HEK293 (cell line): ENCODE results near the gene ABHD4.

Experiments used
- CTCF ChIA-PET: fragments of 350-600 bp; formaldehyde crosslinking; extraction: SDS; loops from one replicate; lab custom pipeline; 2021; ENCODE audit warnings: antibody characterized with exemption; lab: Yijun Ruan, JAX
- POLR2A ChIA-PET: fragments of 300-600 bp; formaldehyde crosslinking; extraction: SDS; loops from one replicate; lab custom pipeline; 2020; ENCODE audit warnings: antibody characterized with exemption, inconsistent platforms; lab: Yijun Ruan, JAX
- H3K27ac ChIP-seq: fragments of 200-500 bp; sonication (Bioruptor generic); 2 replicates; pipeline ENCODE4 v1.5.1; 2014; ENCODE audit warnings: low read depth, low read length, control low read depth, inconsistent platforms; ENCODE audit errors: extremely low read depth
- H3K36me3 ChIP-seq, 2 experiments: fragments of 200-500 bp in 1 of 2; sonication (Bioruptor generic) in 1 of 2; 1 replicate in 1 of 2; 2 replicates in 1 of 2; pipeline ENCODE4 v1.5.1; 2014 to 2017; ENCODE audit warnings: inconsistent platforms in 2 of 2, low read length in 2 of 2; ENCODE audit not compliant: control insufficient read depth in 2 of 2, insufficient read depth in 1 of 2
- H3K4me1 ChIP-seq: fragments of 200-500 bp; sonication (Bioruptor generic); 2 replicates; pipeline ENCODE4 v1.5.1; 2014; ENCODE audit warnings: mild to moderate bottlenecking, low read length, inconsistent platforms; ENCODE audit not compliant: control insufficient read depth, insufficient read depth
- H3K4me3 ChIP-seq: 2 replicates; pipeline ENCODE4 v1.5.1; 2011; ENCODE audit warnings: low read depth, mild to moderate bottlenecking, control low read depth, low read length, moderate library complexity
- H3K9me3 ChIP-seq: fragments of 200-500 bp; sonication (Bioruptor generic); 2 replicates; pipeline ENCODE4 v1.5.1; 2014; ENCODE audit warnings: low read depth, low read length, inconsistent platforms; ENCODE audit not compliant: control insufficient read depth, insufficient read depth
- KLF1 ChIP-seq: fragments of 450-650 bp; formaldehyde crosslinking; IDR thresholded peaks from 2 replicates; pipeline ENCODE4 v1.5.1; 2016; ENCODE audit warnings: missing biosample characterization, missing genetic modification characterization
- KLF10 ChIP-seq: fragments of 450-650 bp; IDR thresholded peaks from 2 replicates; pipeline ENCODE4 v1.5.1; 2018; ENCODE audit warnings: missing biosample characterization, mild to moderate bottlenecking, missing genetic modification characterization
- MZF1 ChIP-seq: fragments of 450-650 bp; formaldehyde crosslinking; IDR thresholded peaks from 2 replicates; pipeline ENCODE4 v1.5.1; 2017; ENCODE audit warnings: missing biosample characterization, missing genetic modification characterization, borderline replicate concordance
- OSR2 ChIP-seq: fragments of 450-650 bp; formaldehyde crosslinking; IDR thresholded peaks from 2 replicates; pipeline ENCODE4 v1.5.1; 2016; ENCODE audit warnings: missing biosample characterization, missing genetic modification characterization
- SCRT2 ChIP-seq: fragments of 450-650 bp; formaldehyde crosslinking; IDR thresholded peaks from 2 replicates; pipeline ENCODE4 v1.5.1; 2016; ENCODE audit warnings: missing biosample characterization, missing genetic modification characterization
- ZBTB20 ChIP-seq: fragments of 450-650 bp; formaldehyde crosslinking; IDR thresholded peaks from 2 replicates; pipeline ENCODE4 v1.5.1; 2016; ENCODE audit warnings: missing biosample characterization, missing genetic modification characterization
- ZBTB21 ChIP-seq: fragments of 450-650 bp; formaldehyde crosslinking; IDR thresholded peaks from 2 replicates; pipeline ENCODE4 v1.5.1; 2017; ENCODE audit warnings: missing biosample characterization, missing genetic modification characterization
- ZFP3 ChIP-seq: fragments of 450-650 bp; formaldehyde crosslinking; IDR thresholded peaks from 2 replicates; pipeline ENCODE4 v1.5.1; 2016; ENCODE audit warnings: low read depth, missing biosample characterization, missing genetic modification characterization
- ZIC2 ChIP-seq: fragments of 450-650 bp; formaldehyde crosslinking; IDR thresholded peaks from 2 replicates; pipeline ENCODE4 v1.5.1; 2016; ENCODE audit warnings: missing biosample characterization, missing genetic modification characterization
- ZNF157 ChIP-seq: fragments of 450-650 bp; formaldehyde crosslinking; IDR thresholded peaks from 2 replicates; pipeline ENCODE4 v1.5.1; 2016; ENCODE audit warnings: missing biosample characterization, missing genetic modification characterization
- ZNF16 ChIP-seq: fragments of 450-650 bp; formaldehyde crosslinking; IDR thresholded peaks from 2 replicates; pipeline ENCODE4 v1.5.1; 2016; ENCODE audit warnings: low read depth, missing biosample characterization, missing genetic modification characterization
- ZNF24 ChIP-seq: fragments of 450-650 bp; formaldehyde crosslinking; IDR thresholded peaks from 2 replicates; pipeline ENCODE4 v1.5.1; 2016; ENCODE audit warnings: missing biosample characterization, missing genetic modification characterization
- ZNF391 ChIP-seq: fragments of 450-650 bp; formaldehyde crosslinking; IDR thresholded peaks from 2 replicates; pipeline ENCODE4 v1.5.1; 2016; ENCODE audit warnings: low read depth, missing biosample characterization, missing genetic modification characterization, borderline replicate concordance
- ZNF449 ChIP-seq: fragments of 450-650 bp; formaldehyde crosslinking; IDR thresholded peaks from 2 replicates; pipeline ENCODE4 v1.5.1; 2017; ENCODE audit warnings: missing biosample characterization, mild to moderate bottlenecking, missing genetic modification characterization, moderate library complexity
- ZNF514 ChIP-seq: fragments of 450-650 bp; formaldehyde crosslinking; IDR thresholded peaks from 2 replicates; pipeline ENCODE4 v1.5.1; 2016; ENCODE audit warnings: missing biosample characterization, missing genetic modification characterization
- ZNF791 ChIP-seq: fragments of 450-650 bp; formaldehyde crosslinking; IDR thresholded peaks from 2 replicates; pipeline ENCODE4 v1.5.1; 2016; ENCODE audit warnings: missing biosample characterization, missing genetic modification characterization
- ZNF843 ChIP-seq: fragments of 450-650 bp; formaldehyde crosslinking; IDR thresholded peaks from 2 replicates; pipeline ENCODE4 v1.5.1; 2016; ENCODE audit warnings: missing biosample characterization, missing genetic modification characterization
- TF ChIP-seq, protein P1 (sequence below): fragments of 450-650 bp; formaldehyde crosslinking; IDR thresholded peaks from 2 replicates; pipeline ENCODE4 v1.5.1; 2016; ENCODE audit warnings: missing biosample characterization, missing genetic modification characterization
- TF ChIP-seq, protein P2 (sequence below): fragments of 450-650 bp; formaldehyde crosslinking; IDR thresholded peaks from 2 replicates; pipeline ENCODE4 v1.5.1; 2017; ENCODE audit warnings: missing biosample characterization, missing genetic modification characterization
- TF ChIP-seq, protein P3 (sequence below): fragments of 450-650 bp; formaldehyde crosslinking; IDR thresholded peaks from 2 replicates; pipeline ENCODE4 v1.5.1; 2016; ENCODE audit warnings: missing biosample characterization, missing genetic modification characterization
- TF ChIP-seq, protein P4 (sequence below): fragments of 450-650 bp; formaldehyde crosslinking; IDR thresholded peaks from 2 replicates; pipeline ENCODE4 v1.5.1; 2016; ENCODE audit warnings: missing biosample characterization, missing genetic modification characterization, borderline replicate concordance

Gene ABHD4

GRCh38 chr14:22650960-22651521, 52.9 kb downstream of the ABHD4 start:
- Histone ChIP-seq H3K36me3 (no peaks in the 10 kb centered on the region), H3K4me1 (peaks cover 2% of the 10 kb centered on the region; the same call in 1 of the 2 replicates), H3K4me3 (no peak overlapping the region), H3K9me3 (no peaks in the 10 kb centered on the region), H3K27ac (no peak overlapping the region)
- ChIA-PET POLR2A (interaction anchor here (0.6 to 1.3 kb wide), 3 partner anchors 13 to 1149 kb away, joined by 3 to 8 read pairs (median 4); no protein-coding TSS in a partner anchor), CTCF (interaction anchor here (0.5 to 4.9 kb wide), 7 partner anchors 41 to 259 kb away, joined by 3 to 91 read pairs (median 4); no protein-coding TSS in a partner anchor)
- TF ChIP-seq ZIC2 (tag by site-specific recombination) = peak; percentile 41
- peak; percentile 29; the same call in 1 of the 2 replicates for TF ChIP-seq ZNF24
- TF ChIP-seq OSR2 (tag by site-specific recombination) = peak; percentile 80
- TF ChIP-seq, protein P1, sequence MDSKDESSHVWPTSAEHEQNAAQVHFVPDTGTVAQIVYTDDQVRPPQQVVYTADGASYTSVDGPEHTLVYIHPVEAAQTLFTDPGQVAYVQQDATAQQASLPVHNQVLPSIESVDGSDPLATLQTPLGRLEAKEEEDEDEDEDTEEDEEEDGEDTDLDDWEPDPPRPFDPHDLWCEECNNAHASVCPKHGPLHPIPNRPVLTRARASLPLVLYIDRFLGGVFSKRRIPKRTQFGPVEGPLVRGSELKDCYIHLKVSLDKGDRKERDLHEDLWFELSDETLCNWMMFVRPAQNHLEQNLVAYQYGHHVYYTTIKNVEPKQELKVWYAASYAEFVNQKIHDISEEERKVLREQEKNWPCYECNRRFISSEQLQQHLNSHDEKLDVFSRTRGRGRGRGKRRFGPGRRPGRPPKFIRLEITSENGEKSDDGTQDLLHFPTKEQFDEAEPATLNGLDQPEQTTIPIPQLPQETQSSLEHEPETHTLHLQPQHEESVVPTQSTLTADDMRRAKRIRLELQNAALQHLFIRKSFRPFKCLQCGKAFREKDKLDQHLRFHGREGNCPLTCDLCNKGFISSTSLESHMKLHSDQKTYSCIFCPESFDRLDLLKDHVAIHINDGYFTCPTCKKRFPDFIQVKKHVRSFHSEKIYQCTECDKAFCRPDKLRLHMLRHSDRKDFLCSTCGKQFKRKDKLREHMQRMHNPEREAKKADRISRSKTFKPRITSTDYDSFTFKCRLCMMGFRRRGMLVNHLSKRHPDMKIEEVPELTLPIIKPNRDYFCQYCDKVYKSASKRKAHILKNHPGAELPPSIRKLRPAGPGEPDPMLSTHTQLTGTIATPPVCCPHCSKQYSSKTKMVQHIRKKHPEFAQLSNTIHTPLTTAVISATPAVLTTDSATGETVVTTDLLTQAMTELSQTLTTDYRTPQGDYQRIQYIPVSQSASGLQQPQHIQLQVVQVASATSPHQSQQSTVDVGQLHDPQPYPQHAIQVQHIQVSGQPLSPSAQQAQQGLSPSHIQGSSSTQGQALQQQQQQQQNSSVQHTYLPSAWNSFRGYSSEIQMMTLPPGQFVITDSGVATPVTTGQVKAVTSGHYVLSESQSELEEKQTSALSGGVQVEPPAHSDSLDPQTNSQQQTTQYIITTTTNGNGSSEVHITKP (tag by site-specific recombination) = peak; percentile 23; the same call in 1 of the 2 replicates
- TF ChIP-seq, protein P2, sequence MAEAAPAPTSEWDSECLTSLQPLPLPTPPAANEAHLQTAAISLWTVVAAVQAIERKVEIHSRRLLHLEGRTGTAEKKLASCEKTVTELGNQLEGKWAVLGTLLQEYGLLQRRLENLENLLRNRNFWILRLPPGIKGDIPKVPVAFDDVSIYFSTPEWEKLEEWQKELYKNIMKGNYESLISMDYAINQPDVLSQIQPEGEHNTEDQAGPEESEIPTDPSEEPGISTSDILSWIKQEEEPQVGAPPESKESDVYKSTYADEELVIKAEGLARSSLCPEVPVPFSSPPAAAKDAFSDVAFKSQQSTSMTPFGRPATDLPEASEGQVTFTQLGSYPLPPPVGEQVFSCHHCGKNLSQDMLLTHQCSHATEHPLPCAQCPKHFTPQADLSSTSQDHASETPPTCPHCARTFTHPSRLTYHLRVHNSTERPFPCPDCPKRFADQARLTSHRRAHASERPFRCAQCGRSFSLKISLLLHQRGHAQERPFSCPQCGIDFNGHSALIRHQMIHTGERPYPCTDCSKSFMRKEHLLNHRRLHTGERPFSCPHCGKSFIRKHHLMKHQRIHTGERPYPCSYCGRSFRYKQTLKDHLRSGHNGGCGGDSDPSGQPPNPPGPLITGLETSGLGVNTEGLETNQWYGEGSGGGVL (tag by site-specific recombination) = no peak
- 0 out of 2 replicates have a peak, but pooled peaks have one; percentile 17 for TF ChIP-seq KLF10 (tag by site-specific recombination)
- no peak for TF ChIP-seq ZBTB20 (tag by site-specific recombination)
- no peak for TF ChIP-seq MZF1 (tag by site-specific recombination)
- no peak for TF ChIP-seq ZNF791 (tag by site-specific recombination)
- TF ChIP-seq, protein P3, sequence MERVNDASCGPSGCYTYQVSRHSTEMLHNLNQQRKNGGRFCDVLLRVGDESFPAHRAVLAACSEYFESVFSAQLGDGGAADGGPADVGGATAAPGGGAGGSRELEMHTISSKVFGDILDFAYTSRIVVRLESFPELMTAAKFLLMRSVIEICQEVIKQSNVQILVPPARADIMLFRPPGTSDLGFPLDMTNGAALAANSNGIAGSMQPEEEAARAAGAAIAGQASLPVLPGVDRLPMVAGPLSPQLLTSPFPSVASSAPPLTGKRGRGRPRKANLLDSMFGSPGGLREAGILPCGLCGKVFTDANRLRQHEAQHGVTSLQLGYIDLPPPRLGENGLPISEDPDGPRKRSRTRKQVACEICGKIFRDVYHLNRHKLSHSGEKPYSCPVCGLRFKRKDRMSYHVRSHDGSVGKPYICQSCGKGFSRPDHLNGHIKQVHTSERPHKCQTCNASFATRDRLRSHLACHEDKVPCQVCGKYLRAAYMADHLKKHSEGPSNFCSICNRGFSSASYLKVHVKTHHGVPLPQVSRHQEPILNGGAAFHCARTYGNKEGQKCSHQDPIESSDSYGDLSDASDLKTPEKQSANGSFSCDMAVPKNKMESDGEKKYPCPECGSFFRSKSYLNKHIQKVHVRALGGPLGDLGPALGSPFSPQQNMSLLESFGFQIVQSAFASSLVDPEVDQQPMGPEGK (tag by site-specific recombination) = 0 out of 2 replicates have a peak, but pooled peaks have one; percentile 29
- TF ChIP-seq ZNF449 = no peak
- no peak for TF ChIP-seq ZNF16 (tag by site-specific recombination)
- TF ChIP-seq ZNF843 (tag by site-specific recombination) = no peak
- TF ChIP-seq, all 188 proteins: peak for 6

DNA sequence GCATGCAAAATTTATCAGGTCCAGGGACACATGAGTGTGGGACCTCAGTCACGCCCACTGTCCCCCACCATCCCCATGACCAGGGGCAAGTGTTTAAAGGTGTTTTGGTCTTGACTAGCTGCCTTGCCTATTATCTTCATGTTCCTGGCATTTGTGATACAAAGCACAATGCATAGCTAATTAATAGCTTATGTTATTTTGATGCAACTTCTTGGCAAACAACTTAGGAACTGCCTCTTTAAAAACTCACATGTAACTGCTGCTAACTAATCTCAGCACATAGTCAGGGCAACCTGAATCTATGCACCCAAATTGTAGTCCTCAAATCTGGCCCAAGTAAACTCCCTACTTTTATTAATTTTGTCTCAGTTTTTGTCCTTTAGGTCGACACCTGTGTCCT, 53.5 kb downstream of the ABHD4 start:
- H3K4me3 ChIP-seq = no peak overlapping the region
- peaks cover 2% of the 10 kb centered on the region; the same call in 1 of the 2 replicates for H3K4me1 ChIP-seq
- POLR2A ChIA-PET = interaction anchor here (0.6 to 1.3 kb wide), 2 partner anchors 13 to 172 kb away, joined by 3 to 4 read pairs; no protein-coding TSS in a partner anchor
- CTCF ChIA-PET = interaction anchor here (0.5 to 4.9 kb wide), 9 partner anchors 29 to 260 kb away, joined by 3 to 91 read pairs (median 4); no protein-coding TSS in a partner anchor
- no peak overlapping the region for H3K27ac ChIP-seq
- H3K9me3 ChIP-seq = no peaks in the 10 kb centered on the region
- H3K36me3 ChIP-seq = no peaks in the 10 kb centered on the region
- TF ChIP-seq ZBTB21 (no peak), KLF1 (tag by site-specific recombination) (no peak), ZFP3 (tag by site-specific recombination) (no peak), ZNF391 (tag by site-specific recombination) (no peak), ZNF157 (tag by site-specific recombination) (no peak), SCRT2 (tag by site-specific recombination) (no peak), ZNF514 (tag by site-specific recombination) (no peak)
- TF ChIP-seq, protein P4, sequence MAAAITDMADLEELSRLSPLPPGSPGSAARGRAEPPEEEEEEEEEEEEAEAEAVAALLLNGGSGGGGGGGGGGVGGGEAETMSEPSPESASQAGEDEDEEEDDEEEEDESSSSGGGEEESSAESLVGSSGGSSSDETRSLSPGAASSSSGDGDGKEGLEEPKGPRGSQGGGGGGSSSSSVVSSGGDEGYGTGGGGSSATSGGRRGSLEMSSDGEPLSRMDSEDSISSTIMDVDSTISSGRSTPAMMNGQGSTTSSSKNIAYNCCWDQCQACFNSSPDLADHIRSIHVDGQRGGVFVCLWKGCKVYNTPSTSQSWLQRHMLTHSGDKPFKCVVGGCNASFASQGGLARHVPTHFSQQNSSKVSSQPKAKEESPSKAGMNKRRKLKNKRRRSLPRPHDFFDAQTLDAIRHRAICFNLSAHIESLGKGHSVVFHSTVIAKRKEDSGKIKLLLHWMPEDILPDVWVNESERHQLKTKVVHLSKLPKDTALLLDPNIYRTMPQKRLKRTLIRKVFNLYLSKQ (tag by site-specific recombination) = no peak
